Fibroblast of lung (primary cell): ENCODE data around the gene TSHR. TPM values are rescaled to one million over a fixed set of nuclear protein-coding genes. Genes with fewer than 3 reads are reported as not detected.
A peak's percentile ranks its signal among the peaks of the same experiment; 100 is the strongest.

Experiments
- DNase-seq, 2 donors: peaks; one replicate each; pipeline versions ENCODE4 v3.0.0 to v3.0.0-alpha.2; 2010; ENCODE audit warnings: low read depth in 2 of 2
- H2AFZ ChIP-seq: 2 replicates; pipeline ENCODE4 v1.5.1; 2012; ENCODE audit warnings: low read length, control low read depth, inconsistent platforms
- H3K27ac ChIP-seq: 2 replicates; pipeline ENCODE4 v1.5.1; 2011; ENCODE audit warnings: low read length, control low read depth; ENCODE audit not compliant: insufficient read depth
- H3K27me3 ChIP-seq: 2 replicates; pipeline ENCODE4 v1.5.1; 2011; ENCODE audit warnings: mild to moderate bottlenecking, low read length; ENCODE audit not compliant: control insufficient read depth, insufficient read depth
- H3K36me3 ChIP-seq: 2 replicates; pipeline ENCODE4 v1.5.1; 2011; ENCODE audit warnings: low read length; ENCODE audit not compliant: control insufficient read depth, insufficient read depth
- H3K4me1 ChIP-seq: 2 replicates; pipeline ENCODE4 v1.5.1; 2011; ENCODE audit warnings: low read length; ENCODE audit not compliant: control insufficient read depth, insufficient read depth; ENCODE audit errors: extremely low read depth
- H3K4me2 ChIP-seq: 2 replicates; pipeline ENCODE4 v1.5.1; 2011; ENCODE audit warnings: low read length, control low read depth; ENCODE audit not compliant: insufficient read depth; ENCODE audit errors: extremely low read depth
- H3K4me3 ChIP-seq, 4 experiments: fragments of 200-600 bp in 1 of 4; sonication (generic) in 1 of 4; replicated peaks in 1 of 4; 2 replicates each; pipeline ENCODE4 v1.5.1; 2011 to 2016; ENCODE audit warnings: low read length in 4 of 4, low read depth in 3 of 4, mild to moderate bottlenecking in 3 of 4, control low read depth in 2 of 4, inconsistent platforms in 1 of 4, mixed read lengths in 1 of 4; ENCODE audit not compliant: insufficient read depth in 1 of 4; ENCODE audit errors: control extremely low read depth in 1 of 4
- H3K79me2 ChIP-seq: 2 replicates; pipeline ENCODE4 v1.5.1; 2012; ENCODE audit warnings: mild to moderate bottlenecking, low read length, inconsistent platforms; ENCODE audit not compliant: control insufficient read depth, insufficient read depth
- H3K9ac ChIP-seq: 2 replicates; pipeline ENCODE4 v1.5.1; 2011; ENCODE audit warnings: mild to moderate bottlenecking, low read length, control low read depth; ENCODE audit not compliant: insufficient read depth
- H3K9me3 ChIP-seq: 2 replicates; pipeline ENCODE4 v1.5.1; 2012; ENCODE audit warnings: low read depth, low read length; ENCODE audit not compliant: control insufficient read depth, insufficient read depth
- H4K20me1 ChIP-seq: 2 replicates; pipeline ENCODE4 v1.5.1; 2011; ENCODE audit warnings: low read length; ENCODE audit not compliant: control insufficient read depth, insufficient read depth; ENCODE audit errors: extremely low read depth
- CTCF ChIP-seq, 2 donors: IDR thresholded peaks in 1 of 2; conservative IDR thresholded peaks in 1 of 2; 1 replicate in 1 of 2; 2 replicates in 1 of 2; pipeline ENCODE4 v1.5.1; 2011 to 2012; ENCODE audit warnings: low read length in 2 of 2, control low read depth in 1 of 2, inconsistent platforms in 1 of 2, low read depth in 1 of 2, mild to moderate bottlenecking in 1 of 2
- EZH2 ChIP-seq: IDR thresholded peaks from 2 replicates; pipeline ENCODE4 v1.5.1; 2012; ENCODE audit warnings: low read length, control low read depth, mild to moderate bottlenecking; ENCODE audit errors: missing control alignments
- polyA plus RNA-seq, 2 donors: library from polyadenylated mRNA; depleted of rRNA in 1 of 2; stranded (reverse) in 1 of 2; unstranded in 1 of 2; fragments of >200 nt; gene quantifications; 2 replicates each; pipeline ENCODE4 v1.2.1, GENCODE V29; 2011 to 2012; ENCODE audit warnings: missing spikeins in 1 of 2
- total RNA-seq: library from RNA; depleted of rRNA; stranded (reverse); fragments of >200 nt; gene quantifications from 2 replicates; pipeline ENCODE4 v1.2.1, GENCODE V29; 2014

Gene TSHR
- total and polyA plus RNA-seq, 2 donors (not counting 1 experiment from before 2014, with no cell fraction given): not detected

- Histone ChIP-seq H3K79me2 (no peaks in the 10 kb centered on the region), H3K4me2 (no peak overlapping the region), H3K27ac (no peak overlapping the region), H3K4me1 (no peaks in the 10 kb centered on the region), H3K4me3 (no peak overlapping the region), H4K20me1 (no peaks in the 10 kb centered on the region), H3K36me3 (no peaks in the 10 kb centered on the region), H3K27me3 (no peaks in the 10 kb centered on the region), H3K9me3 (no peaks in the 10 kb centered on the region), H3K9ac (no peak overlapping the region), H2AFZ (no peak overlapping the region)
- no peak for DNase-seq
- no peak for TF ChIP-seq EZH2
- TF ChIP-seq CTCF (conservative IDR thresholded peaks at IDR 0.05 in 1 of 2, IDR thresholded peaks at IDR 0.05 in 1 of 2; ENCODE audit: low read depth in 1 of 2, low read length in 2 of 2): no peak
Measured at GRCh38 chr14:81153187-81153586, 197.8 kb downstream of the TSHR start.

- no peaks in the 10 kb centered on the region for H3K4me1 ChIP-seq
- no peaks in the 10 kb centered on the region for H3K27me3 ChIP-seq
- H2AFZ ChIP-seq: no peak overlapping the region
- H3K79me2 ChIP-seq: no peaks in the 10 kb centered on the region
- no peak for TF ChIP-seq EZH2
- TF ChIP-seq CTCF (conservative IDR thresholded peaks at IDR 0.05 in 1 of 2, IDR thresholded peaks at IDR 0.05 in 1 of 2; ENCODE audit: low read depth in 1 of 2, low read length in 2 of 2): no peak
- DNase-seq: peak in 1 of 2 donors; percentile 53
- H3K36me3 ChIP-seq: no peaks in the 10 kb centered on the region
- no peak overlapping the region for H3K4me3 ChIP-seq
- no peak overlapping the region for H3K4me2 ChIP-seq
- no peaks in the 10 kb centered on the region for H4K20me1 ChIP-seq
- H3K9ac ChIP-seq: no peak overlapping the region
- H3K9me3 ChIP-seq: no peaks in the 10 kb centered on the region
- no peak overlapping the region for H3K27ac ChIP-seq
Measured at GRCh38 chr14:81157431-81157830, 202.0 kb downstream of the TSHR start.

- Histone ChIP-seq H4K20me1 (no peaks in the 10 kb centered on the region), H2AFZ (no peak overlapping the region), H3K27ac (no peak overlapping the region), H3K4me2 (no peak overlapping the region), H3K4me3 (no peak overlapping the region), H3K9me3 (no peaks in the 10 kb centered on the region), H3K79me2 (no peaks in the 10 kb centered on the region), H3K36me3 (no peaks in the 10 kb centered on the region), H3K4me1 (no peaks in the 10 kb centered on the region), H3K9ac (no peak overlapping the region), H3K27me3 (no peaks in the 10 kb centered on the region)
- no peak for DNase-seq
- TF ChIP-seq EZH2 (no peak), CTCF (conservative IDR thresholded peaks at IDR 0.05 in 1 of 2, IDR thresholded peaks at IDR 0.05 in 1 of 2; ENCODE audit: low read depth in 1 of 2, low read length in 2 of 2) (no peak)
Measured at GRCh38 chr14:81161088-81161487, 205.7 kb downstream of the TSHR start.
